Hepatic stellate cell (primary cell): Measurements from ENCODE around the gene CLCN5.

ENCODE experiments used
- DNase-seq: peaks from one replicate; pipeline ENCODE4 v3.0.0; 2011; ENCODE audit warnings: low spot score

The CLCN5 gene

DNA sequence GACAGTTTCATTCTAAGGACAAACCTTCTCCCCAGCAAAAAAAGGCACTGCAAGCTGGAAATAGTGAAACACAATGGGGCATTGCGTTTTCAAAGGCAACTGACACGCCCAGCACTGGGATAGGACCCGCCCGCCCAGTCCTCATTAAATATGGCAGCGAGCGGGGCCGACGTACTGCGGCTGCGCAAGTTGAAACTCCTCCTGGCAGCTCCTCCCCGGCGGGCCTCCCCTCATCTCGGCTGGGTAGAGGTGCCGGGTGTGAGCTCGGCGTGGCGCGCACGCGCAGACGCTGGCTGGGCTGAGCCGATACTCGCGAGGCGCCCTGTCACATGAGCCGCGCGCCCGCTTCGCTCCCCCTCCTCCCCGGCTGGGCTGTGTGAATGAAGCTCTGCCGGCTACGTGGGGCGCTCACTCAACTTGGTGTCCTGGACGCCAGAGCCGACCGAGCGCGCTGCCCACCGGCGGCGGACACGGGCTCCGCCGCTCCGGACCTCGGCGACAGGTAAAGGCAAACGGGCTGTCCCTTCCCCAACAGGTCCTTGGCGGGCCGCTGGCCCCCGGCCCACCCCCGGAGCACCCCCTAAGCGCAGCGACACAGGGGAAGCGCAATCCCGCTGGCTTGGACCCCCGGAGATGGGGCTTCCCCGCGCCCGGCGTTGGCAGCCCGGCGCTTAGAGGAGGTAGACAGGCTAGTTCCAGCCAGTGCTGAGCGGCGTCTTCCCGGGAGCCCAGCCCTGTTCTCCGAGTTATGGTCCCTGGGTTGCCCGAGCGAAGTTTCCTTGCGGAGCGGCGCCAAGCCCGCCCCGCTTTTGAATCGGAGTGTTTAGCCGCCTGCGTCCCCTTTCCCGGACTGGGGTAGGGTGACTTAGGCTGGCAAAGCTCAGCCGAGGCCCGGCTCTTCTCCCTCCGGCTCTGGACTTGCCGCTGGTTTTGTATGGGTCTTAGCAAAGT lies at the start of gene CLCN5:
CLCN5 (plus strand) TSS at position 306 of the 951 bp plus-strand sequence. CDS start 2,703 bp downstream, outside the sequence.
- peak; percentile 88 for DNase-seq

GRCh38 chrX:49876750-49877149 lies 45.6 kb upstream of the CLCN5 start:
- DNase-seq: peak; percentile 17

DNA sequence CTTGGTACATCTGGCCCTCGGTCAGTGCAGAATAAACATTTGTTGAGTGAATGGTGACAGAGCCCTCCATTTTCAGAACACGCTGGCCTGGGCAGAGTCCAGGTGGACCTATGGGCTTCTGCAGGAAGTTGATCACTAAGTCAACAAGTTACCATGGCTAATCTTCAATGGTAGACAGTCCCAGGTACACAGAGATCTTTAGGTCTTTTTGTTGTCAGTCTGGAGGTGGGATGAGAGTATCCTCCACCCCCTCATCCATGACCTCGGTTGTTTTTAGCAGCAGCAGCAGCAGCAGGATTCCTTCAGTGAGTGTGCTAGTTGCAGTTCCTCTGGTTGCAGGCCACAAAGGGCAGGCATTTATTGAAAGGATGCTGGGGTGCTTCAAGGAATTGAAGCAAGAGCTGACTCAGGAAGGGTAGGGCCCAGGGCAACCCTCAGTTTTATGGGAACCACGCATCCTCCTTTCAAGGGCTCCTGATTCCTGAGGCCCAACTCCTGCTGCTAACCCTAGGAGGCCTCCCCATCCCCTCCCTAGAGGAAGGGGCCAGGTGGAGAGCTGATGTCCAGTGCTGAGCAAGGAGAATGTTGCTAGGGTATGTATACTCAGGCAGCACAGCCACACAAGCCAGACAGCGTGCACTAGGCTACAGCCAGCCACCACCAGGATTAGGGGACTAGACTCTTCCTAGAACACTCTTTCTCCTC lies 44.8 kb upstream of the CLCN5 start:
- no peak for DNase-seq

- no peak for DNase-seq
These were observed 44.1 kb upstream of the CLCN5 start for GRCh38 chrX:49878128-49878833.

DNA sequence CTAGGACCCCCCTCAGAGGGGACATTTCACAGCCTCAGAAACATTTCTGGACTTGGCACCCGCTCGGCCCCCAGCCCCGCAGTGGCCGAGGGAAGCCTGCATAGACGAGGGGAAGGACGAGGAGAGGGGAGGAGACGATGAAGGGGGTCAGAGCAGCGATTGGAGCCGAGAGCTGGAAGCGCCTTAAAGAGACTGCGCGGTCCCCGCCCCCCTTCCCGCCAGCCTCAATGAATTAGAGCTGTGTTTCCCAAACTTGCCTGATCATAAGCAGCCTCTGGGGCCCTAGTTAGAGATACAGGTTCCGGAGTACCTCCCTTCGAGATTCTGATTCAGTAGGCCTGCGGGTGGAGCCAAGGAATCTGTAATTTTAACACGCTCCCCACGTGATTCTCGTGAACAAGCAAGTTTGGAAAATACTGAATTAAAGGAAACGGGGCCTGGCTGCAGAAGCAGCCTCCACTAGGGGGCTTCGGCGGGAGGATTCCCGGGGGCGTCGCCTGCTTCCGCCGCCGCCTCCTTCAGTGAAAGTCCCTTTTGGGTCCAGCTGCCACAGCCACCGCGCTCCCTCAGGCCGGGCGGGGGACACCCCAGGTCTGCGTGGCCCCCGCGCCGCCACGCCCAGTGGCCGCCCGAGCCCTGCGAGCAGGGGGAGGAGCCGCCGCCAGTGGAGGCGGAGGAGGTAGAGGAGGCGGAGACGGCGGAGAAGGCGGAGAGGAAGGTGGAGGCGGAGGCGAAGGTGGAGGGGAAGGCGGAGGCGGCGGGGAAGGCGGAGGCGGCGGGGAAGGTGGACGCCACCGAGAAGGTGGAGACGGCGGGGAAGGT lies 43.4 kb upstream of the CLCN5 start, which contains the start of gene USP27X:
USP27X (plus strand) TSS at position 651 of the 822 bp plus-strand sequence. CDS start 824 bp downstream, outside the sequence.
- peak; percentile 63 for DNase-seq

DNA sequence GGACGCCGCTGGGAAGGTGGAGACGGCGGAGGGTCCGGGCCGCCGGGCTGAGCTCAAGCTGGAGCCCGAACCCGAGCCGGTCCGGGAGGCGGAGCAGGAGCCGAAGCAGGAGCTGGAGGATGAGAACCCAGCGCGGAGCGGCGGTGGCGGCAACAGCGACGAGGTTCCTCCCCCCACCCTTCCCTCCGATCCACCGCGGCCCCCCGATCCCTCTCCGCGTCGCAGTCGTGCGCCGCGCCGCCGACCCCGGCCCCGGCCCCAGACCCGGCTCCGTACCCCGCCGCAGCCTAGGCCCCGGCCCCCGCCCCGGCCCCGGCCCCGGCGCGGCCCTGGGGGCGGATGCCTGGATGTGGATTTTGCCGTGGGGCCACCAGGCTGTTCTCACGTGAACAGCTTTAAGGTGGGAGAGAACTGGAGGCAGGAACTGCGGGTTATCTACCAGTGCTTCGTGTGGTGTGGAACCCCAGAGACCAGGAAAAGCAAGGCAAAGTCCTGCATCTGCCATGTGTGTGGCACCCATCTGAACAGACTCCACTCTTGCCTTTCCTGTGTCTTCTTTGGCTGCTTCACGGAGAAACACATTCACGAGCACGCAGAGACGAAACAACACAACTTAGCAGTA lies 42.6 kb upstream of the CLCN5 start:
- DNase-seq: no peak

DNA sequence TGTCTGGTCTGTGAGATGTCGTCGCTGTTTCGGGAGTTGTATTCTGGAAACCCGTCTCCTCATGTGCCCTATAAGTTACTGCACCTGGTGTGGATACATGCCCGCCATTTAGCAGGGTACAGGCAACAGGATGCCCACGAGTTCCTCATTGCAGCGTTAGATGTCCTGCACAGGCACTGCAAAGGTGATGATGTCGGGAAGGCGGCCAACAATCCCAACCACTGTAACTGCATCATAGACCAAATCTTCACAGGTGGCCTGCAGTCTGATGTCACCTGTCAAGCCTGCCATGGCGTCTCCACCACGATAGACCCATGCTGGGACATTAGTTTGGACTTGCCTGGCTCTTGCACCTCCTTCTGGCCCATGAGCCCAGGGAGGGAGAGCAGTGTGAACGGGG lies 41.7 kb upstream of the CLCN5 start:
- no peak for DNase-seq

- DNase-seq: peak; percentile 46
These were observed 38.0 kb upstream of the CLCN5 start for GRCh38 chrX:49884290-49884862.

DNA sequence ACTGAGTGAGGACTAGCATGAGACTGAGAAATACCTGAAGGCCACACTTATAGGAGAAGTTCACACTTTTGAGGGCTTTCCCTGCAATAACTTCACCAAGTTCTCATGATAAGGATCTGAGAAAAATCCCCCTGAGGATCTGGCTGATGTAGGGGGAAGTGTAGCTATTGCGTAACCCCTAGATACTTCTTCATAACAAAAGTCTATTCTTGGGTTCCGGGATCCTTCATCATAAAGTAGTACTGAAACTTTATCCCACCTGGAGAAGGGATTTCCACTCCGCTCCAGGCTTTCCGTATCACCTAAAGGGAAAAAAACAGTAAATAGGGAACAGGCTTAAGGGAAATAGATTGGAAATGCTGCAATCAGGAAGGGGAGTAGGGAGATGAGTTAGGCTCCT lies 29.9 kb upstream of the CLCN5 start:
- DNase-seq: no peak

DNA sequence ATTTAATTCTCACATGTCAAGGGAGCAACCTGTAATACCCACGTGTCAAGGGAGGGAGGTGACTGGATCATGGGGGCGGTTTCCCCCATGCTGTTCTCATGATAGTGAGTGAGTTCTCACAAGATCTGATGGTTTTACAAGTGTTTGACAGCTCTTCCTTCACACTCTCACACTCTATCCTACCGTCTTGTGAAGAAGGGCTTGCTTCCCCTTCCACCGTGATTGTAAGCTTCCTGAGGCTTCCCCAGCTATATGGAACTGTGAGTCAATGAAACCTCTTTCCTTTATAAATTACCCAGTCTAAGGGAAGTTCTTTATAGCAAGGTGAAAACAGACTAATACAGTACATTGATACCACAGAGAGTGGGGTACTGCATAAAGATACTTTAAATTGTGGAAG lies 25.4 kb upstream of the CLCN5 start:
- no peak for DNase-seq

DNA sequence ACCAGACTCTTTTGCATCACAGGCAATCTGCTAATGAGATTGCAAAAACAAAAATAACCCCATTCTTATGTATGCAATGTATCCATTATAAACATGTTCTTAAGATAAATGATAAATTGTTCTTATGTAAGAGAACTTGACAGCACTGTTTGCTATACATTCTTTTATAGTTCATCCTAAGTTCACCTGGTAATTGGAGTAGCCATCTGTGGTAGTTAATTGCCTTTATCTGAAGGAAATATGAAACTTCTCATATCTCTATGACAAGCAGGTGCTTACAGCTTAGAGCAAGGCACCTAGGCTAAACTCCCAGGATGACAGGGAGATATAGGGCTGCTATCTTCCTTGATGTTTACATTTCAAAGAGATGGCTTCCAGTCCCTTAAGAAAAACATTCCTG lies 21.3 kb upstream of the CLCN5 start:
- DNase-seq: no peak

GRCh38 chrX:49910344-49910743 lies 12.1 kb upstream of the CLCN5 start:
- no peak for DNase-seq

DNA sequence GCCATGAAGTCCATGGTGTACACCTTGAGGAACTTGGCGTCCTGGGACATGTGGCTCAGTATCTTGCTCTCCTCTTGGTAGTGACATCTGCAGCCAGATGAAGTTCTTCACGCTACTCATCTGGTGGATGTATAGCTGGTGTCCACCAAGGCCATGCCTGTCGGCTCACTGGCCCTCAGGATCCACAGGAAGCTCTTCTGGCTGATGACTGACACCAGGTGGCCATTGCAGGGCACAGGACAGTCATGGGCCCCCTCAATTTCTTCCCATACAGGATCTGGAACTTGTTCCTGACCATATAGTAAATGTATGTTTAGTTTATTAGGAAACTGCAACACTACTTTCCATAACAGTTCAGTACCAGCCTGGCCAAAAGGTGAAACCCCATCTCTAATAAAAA lies 10.3 kb upstream of the CLCN5 start:
- no peak for DNase-seq

- no peak for DNase-seq
These were observed 9.5 kb upstream of the CLCN5 start for GRCh38 chrX:49912861-49913260.

- DNase-seq: peak; percentile 56
These were observed 6.8 kb upstream of the CLCN5 start for GRCh38 chrX:49915361-49916222.

DNA sequence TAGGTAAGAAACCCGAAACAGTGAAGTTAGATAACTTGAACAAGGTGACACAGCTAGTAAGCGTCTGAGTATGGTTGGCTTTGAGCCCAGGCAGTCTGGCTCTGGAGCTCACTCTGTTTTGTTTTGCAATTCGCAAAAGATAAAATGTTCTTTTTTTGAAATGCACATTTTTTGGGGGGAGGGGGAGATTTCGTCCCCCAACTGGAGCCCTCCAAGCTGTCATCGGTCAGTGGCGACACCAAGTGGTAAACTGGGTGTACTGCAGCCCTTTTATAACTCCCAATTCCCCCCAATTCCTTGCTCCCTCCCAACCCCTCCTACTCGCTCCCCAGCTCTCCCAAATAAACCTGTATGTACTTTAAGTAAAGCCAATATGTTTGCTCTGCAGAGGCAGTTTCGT lies 2.8 kb upstream of the CLCN5 start:
- DNase-seq: peak; percentile 44

- DNase-seq: no peak
These were observed 1.3 kb upstream of the CLCN5 start for GRCh38 chrX:49921109-49921508.

DNA sequence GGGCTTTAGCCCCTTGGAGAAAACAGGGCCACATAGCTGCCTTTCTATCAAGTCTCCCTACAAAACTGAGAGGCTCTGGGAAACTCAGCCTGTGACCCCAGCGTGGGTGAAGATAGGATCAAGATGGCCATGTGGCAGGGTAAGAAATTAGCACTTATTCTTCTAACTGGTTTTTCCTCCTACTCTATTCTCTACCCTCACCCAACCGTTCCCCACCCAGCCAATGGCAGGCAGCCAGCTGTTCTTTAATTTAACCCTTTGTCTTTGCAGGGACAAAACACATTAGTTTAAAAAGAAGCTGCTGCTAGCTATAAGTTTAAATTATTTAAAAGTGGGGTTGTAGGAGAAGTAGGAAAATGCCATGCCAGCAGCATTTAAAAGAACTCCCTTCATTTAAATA lies 2.8 kb downstream of the CLCN5 start:
- DNase-seq: no peak

DNA sequence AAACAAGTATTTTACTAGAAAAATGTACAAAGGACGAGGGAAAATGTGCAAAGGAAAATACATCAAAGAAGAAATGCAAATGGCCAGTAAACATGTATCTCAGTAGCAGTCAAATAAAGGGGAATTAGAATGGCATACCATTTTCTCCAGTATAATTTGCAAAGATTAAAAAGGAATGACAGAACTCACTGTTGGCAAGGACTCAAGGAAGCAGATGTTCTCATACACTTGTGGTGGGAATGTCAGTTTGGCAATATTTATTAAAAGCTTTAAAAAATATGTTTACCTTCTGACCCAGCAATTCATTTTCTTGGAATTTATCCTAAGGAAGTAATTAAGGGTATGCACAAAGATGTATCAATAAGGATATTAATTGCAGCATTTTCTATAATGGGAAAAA lies 7.6 kb downstream of the CLCN5 start:
- DNase-seq: no peak

DNA sequence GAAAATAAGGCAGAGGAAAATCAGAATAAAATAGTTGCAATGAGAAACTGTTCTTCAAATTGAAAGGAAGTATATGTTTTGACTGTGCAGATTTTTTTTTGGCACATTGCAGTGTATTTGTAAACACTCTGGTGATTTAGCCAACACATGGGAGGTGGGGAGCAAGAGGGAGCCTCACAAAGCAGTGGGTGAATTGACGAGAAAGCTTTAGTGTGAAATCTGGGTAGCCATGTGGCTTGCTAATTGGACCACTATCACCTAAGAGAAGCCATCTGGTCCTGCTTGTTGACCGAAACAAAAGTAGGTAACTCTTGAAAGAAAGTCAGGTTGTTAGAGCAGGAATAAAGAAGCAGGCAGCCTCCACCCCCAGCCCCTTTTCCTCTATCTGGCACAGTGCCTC lies 10.4 kb downstream of the CLCN5 start:
- no peak for DNase-seq
